ENCODE results near the gene RCAN3. TPM values are rescaled to one million over a fixed set of nuclear protein-coding genes. Genes with fewer than 3 reads are reported as not detected.

Gene RCAN3
- total and polyA plus RNA-seq, 2 of the 4 experiments (the other 2 are of a cell fraction), result 4.0 to 5.9 TPM

DNA sequence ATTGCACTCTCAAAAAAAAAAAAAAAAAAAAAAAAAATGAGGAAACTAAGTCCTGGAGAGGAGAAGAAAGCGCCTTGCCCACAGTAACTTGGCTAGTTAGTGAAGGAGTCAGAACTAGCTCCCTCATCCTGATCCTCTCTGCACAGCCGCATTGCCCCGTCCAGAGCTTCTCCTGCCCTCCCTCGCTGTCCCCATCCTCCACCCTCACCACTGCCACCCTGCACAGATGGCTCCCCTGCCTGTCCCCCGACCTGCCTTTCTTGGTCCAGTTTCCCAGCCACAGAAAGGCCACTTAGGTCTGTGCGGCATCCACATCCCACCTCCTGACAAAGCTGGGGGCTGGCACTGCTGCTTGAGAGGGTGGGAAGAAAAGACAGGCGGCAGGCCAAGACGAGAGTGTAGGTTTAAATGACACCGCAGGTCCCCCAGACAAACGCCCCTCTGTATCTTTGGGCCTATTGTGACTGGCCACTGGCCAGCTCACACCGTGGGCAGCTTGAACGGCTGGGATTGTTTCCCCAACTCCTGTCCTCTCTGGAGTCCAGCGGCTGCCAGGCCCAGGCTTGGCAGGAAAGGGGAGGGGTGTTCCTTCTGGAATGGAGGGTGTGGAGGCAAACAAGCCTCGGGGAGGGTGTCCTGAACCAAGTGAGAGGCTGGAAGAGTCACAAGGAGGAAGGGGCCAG lies 73.4 kb downstream of the RCAN3 start:
- Histone ChIP-seq H3K36me3 (ENCODE audit: control insufficient read depth, insufficient read depth, low read length) (no peaks in the 10 kb centered on the region), H3K9me1 (ENCODE audit: insufficient read depth, low read length) (no peaks in the 10 kb centered on the region), H3K4me3 (ENCODE audit: insufficient read depth, low read depth, low read length) (no peak overlapping the region), H4K8ac (ENCODE audit: low read depth in 2 of 2, low read length in 2 of 2) (no peak overlapping the region), H3K14ac (replicated peaks; ENCODE audit: low read depth, low read length) (no peak overlapping the region), H3K79me1 (ENCODE audit: low read depth in 1 of 2, low read length in 2 of 2) (no peaks in the 10 kb centered on the region), H2AK5ac (ENCODE audit: low read depth, low read length) (no peak overlapping the region), H2AK9ac (replicated peaks; ENCODE audit: low read depth, low read length, poor library complexity) (peak overlapping the region; percentile 16), H3K4ac (ENCODE audit: low read depth, low read length) (no peak overlapping the region), H3K9me3 (ENCODE audit: control insufficient read depth, insufficient read depth, low read length) (no peaks in the 10 kb centered on the region), H3K56ac (ENCODE audit: extremely low read depth, insufficient read depth, low read length) (no peak overlapping the region), H2BK20ac (ENCODE audit: low read depth, low read length) (no peak overlapping the region), H2BK15ac (ENCODE audit: low read depth, low read length) (no peak overlapping the region), H3K27me3 (ENCODE audit: control insufficient read depth, insufficient read depth, low read length) (peaks cover 20% of the 10 kb centered on the region), H2AFZ (replicated peaks; ENCODE audit: low read length, poor library complexity) (peak overlapping the region; percentile 64), H3K27ac (ENCODE audit: insufficient read depth, low read length) (no peak overlapping the region), H3K4me2 (ENCODE audit: low read depth, low read length) (no peak overlapping the region), H2BK120ac (ENCODE audit: low read depth, low read length) (no peak overlapping the region), H2BK5ac (ENCODE audit: low read depth, low read length, poor library complexity, severe bottlenecking) (no peak overlapping the region), H3K9ac (ENCODE audit: low read depth, low read length) (no peak overlapping the region), H3K23ac (ENCODE audit: low read depth, low read length) (no peak overlapping the region), H3K4me1 (ENCODE audit: control insufficient read depth, insufficient read depth, low read length) (no peaks in the 10 kb centered on the region), H4K20me1 (ENCODE audit: insufficient read depth, low read length) (no peaks in the 10 kb centered on the region), H4K91ac (ENCODE audit: insufficient read depth, low read depth, low read length) (no peak overlapping the region), H3K18ac (ENCODE audit: low read depth, low read length) (no peak overlapping the region), H4K5ac (ENCODE audit: low read depth, low read length) (no peak overlapping the region)
- dilution Hi-C loops (cut with HindIII; ENCODE audit: low sequenced_read_pairs, unreplicated experiment), result no loop called here
- in situ Hi-C loops (cut with MboI; ENCODE audit: low sequenced_read_pairs), result no loop called here
- WGBS, 2 experiments (ENCODE audit: extremely low coverage in 2 of 2, insufficient read length in 1 of 2), result 46% methylated on average over 8 of the region's 14 CpGs; no CpG with 5 or more reads in 1 of the 2 experiments
- POLR2A ChIA-PET (ENCODE audit: unreplicated experiment), result no interaction called here
- TF ChIP-seq MXI1 (IDR thresholded peaks at IDR 0.05; ENCODE audit: borderline replicate concordance, low read depth, low read length), result no peak
- TF ChIP-seq MAZ (IDR thresholded peaks at IDR 0.05; ENCODE audit: borderline replicate concordance, low read depth, low read length), result no peak
- TF ChIP-seq NFE2L2 (IDR thresholded peaks at IDR 0.05; ENCODE audit: low read depth, low read length), result no peak
- TF ChIP-seq RCOR1 (IDR thresholded peaks at IDR 0.05; ENCODE audit: insufficient replicate concordance, low read length), result no peak
- TF ChIP-seq CHD1 (IDR thresholded peaks at IDR 0.05; ENCODE audit: low read depth, low read length), result no peak
- no peak for TF ChIP-seq POLR2A (IDR thresholded peaks at IDR 0.05; ENCODE audit: low read depth, low read length)
- no peak for TF ChIP-seq RFX5 (IDR thresholded peaks at IDR 0.05; ENCODE audit: low read depth, low read length)
- TF ChIP-seq BHLHE40 (IDR thresholded peaks at IDR 0.05; ENCODE audit: low read depth, low read length), result no peak
- no peak for TF ChIP-seq FOS (IDR thresholded peaks at IDR 0.05; ENCODE audit: low read depth, low read length)
- no peak for TF ChIP-seq SMC3 (IDR thresholded peaks at IDR 0.05; ENCODE audit: low read depth, low read length)
- TF ChIP-seq RAD21 (IDR thresholded peaks at IDR 0.05; ENCODE audit: low read length), result no peak
- TF ChIP-seq, protein P1, sequence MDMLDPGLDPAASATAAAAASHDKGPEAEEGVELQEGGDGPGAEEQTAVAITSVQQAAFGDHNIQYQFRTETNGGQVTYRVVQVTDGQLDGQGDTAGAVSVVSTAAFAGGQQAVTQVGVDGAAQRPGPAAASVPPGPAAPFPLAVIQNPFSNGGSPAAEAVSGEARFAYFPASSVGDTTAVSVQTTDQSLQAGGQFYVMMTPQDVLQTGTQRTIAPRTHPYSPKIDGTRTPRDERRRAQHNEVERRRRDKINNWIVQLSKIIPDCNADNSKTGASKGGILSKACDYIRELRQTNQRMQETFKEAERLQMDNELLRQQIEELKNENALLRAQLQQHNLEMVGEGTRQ (IDR thresholded peaks at IDR 0.05; ENCODE audit: low read depth, low read length), result no peak
- no peak for TF ChIP-seq MAFK (IDR thresholded peaks at IDR 0.05; ENCODE audit: low read depth, low read length)
- TF ChIP-seq, protein P2, sequence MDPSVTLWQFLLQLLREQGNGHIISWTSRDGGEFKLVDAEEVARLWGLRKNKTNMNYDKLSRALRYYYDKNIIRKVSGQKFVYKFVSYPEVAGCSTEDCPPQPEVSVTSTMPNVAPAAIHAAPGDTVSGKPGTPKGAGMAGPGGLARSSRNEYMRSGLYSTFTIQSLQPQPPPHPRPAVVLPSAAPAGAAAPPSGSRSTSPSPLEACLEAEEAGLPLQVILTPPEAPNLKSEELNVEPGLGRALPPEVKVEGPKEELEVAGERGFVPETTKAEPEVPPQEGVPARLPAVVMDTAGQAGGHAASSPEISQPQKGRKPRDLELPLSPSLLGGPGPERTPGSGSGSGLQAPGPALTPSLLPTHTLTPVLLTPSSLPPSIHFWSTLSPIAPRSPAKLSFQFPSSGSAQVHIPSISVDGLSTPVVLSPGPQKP (IDR thresholded peaks at IDR 0.05; ENCODE audit: borderline replicate concordance, low read depth, low read length), result no peak
- TF ChIP-seq, protein P3, sequence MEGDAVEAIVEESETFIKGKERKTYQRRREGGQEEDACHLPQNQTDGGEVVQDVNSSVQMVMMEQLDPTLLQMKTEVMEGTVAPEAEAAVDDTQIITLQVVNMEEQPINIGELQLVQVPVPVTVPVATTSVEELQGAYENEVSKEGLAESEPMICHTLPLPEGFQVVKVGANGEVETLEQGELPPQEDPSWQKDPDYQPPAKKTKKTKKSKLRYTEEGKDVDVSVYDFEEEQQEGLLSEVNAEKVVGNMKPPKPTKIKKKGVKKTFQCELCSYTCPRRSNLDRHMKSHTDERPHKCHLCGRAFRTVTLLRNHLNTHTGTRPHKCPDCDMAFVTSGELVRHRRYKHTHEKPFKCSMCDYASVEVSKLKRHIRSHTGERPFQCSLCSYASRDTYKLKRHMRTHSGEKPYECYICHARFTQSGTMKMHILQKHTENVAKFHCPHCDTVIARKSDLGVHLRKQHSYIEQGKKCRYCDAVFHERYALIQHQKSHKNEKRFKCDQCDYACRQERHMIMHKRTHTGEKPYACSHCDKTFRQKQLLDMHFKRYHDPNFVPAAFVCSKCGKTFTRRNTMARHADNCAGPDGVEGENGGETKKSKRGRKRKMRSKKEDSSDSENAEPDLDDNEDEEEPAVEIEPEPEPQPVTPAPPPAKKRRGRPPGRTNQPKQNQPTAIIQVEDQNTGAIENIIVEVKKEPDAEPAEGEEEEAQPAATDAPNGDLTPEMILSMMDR (conservative IDR thresholded peaks at IDR 0.05; ENCODE audit: low read depth, low read length), result no peak
- no peak for TF ChIP-seq CEBPB (IDR thresholded peaks at IDR 0.05; ENCODE audit: low read depth, low read length)
- CTCF ChIA-PET, result interaction anchor here (1.2 kb wide), 1 partner anchor 11 kb away, joined by 4 read pairs; no protein-coding TSS in a partner anchor
- intact Hi-C loops (cut with micrococcal nuclease), result no loop called here
- DNase-seq (no peak), ATAC-seq (ENCODE audit: low read depth) (no peak)
- BruUV-seq (replicated peaks), result no TSS peak

All from IMR-90 (cell line).